ENCODE measurements around the gene KCNQ5.

KCNQ5 gene

DNA sequence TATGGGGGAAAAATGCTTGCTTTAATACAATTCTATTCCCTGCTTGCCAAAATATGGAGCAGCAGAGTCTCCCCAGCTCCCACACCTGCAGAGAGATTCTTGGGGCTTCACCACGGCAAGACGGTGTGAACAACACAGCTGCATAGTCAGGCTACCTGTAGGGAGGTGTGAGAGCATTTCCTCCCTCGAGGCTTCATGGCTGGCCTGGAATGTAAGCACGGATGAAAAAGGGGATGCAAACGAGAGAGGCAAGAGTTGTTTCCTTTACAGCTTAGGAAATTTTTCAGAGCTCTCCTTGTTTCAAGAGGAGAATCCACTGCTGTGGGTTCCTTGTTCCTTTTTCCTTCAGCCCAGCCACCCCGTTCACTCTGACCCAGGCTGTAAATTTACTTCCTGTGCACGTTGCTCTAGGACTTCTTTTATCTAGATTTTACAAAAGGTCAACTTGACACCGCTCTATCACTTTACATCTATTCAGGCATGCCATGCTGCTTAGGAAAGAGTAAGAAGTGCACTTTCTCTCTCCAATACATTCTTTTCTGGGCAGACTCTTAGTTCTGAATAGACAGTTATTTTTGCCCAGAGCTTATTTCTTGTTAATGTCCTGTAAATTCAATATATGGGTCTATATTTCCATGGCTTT lies 406.4 kb downstream of the KCNQ5 start:
- DNase-seq, result no peak

GRCh38 chr6:73028893-73029450 lies 407.1 kb downstream of the KCNQ5 start:
- DNase-seq, result no peak

- no peak for DNase-seq
Measured at GRCh38 chr6:73030257-73030656, 408.4 kb downstream of the KCNQ5 start.

DNA sequence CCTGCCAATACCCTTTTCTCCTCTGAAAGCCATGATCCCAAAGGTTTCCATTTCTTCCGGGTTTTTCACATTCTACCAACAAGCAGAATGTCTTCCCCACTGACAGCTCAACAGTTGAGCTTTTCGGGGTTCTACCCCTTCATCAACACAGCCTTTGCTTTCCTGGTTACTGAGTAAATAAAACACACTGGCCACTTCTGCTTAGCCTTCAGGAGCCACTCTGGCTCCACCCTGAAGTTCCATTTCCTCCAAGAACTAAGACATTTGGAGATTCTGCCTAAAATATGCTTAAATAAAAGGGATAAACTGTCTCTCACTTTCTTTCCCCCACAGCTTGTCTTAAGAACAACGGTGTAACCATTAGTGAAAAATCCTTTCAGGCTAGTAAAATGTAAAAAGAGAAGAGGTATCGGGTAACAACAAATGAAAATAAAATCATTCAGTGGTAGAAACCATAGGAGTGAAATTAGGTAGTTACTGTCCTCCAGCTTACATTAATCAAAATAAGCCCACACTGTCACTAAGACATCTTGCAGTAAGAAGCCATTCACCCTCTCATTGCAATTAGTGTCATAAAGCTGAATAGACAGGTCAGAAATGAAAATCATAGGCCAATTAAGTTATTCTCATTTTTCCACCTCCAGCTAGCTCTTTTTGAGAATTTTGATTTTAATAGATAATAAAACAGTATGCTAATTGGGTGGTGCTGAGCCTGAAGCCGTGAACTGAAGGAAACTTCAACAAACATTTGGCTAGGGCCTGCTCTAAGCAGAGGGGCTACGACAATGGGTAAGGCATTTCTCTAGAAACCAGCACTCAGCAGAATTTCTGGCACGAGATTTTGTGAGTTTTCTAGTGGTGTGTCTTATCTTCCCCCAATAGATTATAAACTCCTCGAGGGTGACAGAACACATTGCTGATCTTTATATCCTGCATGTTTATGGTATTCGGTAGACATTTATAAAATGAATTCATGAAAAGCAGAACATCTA lies 409.2 kb downstream of the KCNQ5 start:
- no peak for DNase-seq

- no peak for DNase-seq
Measured at GRCh38 chr6:73032586-73032985, 410.7 kb downstream of the KCNQ5 start.

DNA sequence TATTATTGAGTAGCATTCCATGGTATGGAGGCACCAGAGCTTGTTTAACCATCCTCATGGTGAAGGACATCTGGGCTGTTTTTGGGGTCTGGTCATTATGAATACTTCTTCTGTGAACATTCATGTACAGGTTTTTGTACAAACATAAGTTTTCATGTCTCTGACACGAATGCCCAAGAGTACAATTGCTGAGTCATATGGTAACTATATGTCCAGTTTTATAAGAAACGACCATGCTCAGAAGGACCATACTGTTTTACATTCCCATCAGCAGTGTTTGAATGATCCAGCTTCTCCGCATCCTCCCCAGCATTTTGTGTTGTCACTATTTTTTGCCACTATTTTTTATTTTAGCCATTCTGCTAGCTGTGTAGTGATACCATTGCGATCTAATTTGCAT lies 414.8 kb downstream of the KCNQ5 start:
- no peak for DNase-seq

- no peak for DNase-seq
Measured at GRCh38 chr6:73041051-73041450, 419.2 kb downstream of the KCNQ5 start.

DNA sequence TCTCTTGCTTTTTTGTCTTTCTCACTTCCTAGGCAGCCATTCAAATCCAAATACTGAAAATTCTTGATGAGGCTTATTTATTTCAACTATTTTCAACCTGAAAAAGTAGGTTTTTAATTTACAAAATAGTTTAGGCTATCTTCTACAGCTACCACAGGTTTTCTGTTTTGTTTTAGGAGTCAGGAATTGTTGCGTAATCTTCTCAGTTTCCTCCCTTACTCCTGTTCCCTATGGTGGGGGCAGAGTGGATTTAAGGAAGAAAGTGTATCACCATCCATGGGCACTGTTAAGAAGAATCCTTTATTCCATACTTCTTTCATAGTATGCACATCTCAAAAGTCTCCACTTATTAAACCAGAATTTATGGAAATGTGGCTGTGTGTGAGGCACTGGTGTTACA lies 421.0 kb downstream of the KCNQ5 start:
- no peak for DNase-seq

DNA sequence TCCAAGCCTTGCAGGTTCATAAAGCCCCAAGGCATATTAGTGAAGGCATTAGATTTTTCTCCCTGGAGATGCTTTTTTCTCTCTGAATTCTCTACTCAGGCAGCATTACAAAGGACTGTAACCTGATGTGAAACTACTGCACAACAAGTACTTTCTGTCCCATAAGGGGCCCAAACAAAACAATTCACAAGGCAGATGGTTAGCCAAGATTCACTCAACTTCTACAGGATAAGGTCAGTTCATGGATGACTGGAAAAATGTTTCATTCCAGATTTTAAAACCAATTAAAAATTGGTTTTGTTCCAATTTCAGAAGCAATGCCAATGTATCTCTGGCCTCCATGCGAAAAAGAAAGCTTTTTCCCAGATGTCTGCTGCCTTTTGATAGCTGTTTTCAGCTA lies 421.6 kb downstream of the KCNQ5 start:
- no peak for DNase-seq

- DNase-seq, result no peak
Measured at GRCh38 chr6:73045609-73046008, 423.7 kb downstream of the KCNQ5 start.

- DNase-seq, result no peak
Measured at GRCh38 chr6:73047801-73048200, 425.9 kb downstream of the KCNQ5 start.

GRCh38 chr6:73049971-73050594 lies 428.2 kb downstream of the KCNQ5 start:
- DNase-seq, result no peak

- DNase-seq, result no peak
Measured at GRCh38 chr6:73050706-73051105, 428.8 kb downstream of the KCNQ5 start.

DNA sequence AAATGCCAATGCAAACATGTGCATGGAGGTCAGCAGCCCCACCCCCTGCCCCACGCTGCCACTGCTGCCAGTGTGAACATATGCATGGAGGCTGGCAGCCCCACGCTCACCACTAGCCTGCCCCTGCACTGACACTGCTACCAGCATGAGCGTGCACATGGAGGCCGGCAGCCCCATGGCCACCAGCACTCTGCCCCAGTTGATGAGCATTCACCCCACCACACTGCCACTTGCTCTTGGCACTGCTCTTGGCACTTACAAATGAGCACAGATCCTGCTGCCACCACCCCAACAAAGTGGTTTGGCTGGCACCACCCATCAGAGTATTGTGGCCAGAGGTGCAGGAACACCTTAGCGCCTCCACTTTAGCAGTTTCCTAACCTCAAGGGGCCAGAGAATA lies 429.3 kb downstream of the KCNQ5 start:
- DNase-seq, result no peak

DNA sequence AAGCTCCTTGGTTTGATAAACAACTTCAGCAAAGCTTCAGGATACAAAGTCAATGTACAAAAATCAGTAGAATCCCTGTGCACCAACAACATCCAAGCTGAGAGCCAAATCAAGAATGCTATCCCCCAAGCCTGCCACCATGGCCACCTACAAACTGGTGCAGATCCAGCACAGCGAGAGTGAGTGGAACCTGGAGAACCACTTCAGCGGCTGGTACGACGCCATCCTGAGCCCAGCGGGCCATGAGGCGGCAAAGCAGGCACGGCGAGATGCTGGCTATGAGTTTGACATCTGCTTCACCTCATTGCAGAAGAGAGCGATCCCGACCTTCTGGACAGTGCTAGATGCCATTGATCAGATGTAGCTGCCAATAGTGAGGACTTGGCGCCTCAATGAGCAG lies 433.1 kb downstream of the KCNQ5 start:
- no peak for DNase-seq

GRCh38 chr6:73058736-73059135 lies 436.9 kb downstream of the KCNQ5 start:
- DNase-seq, result no peak

DNA sequence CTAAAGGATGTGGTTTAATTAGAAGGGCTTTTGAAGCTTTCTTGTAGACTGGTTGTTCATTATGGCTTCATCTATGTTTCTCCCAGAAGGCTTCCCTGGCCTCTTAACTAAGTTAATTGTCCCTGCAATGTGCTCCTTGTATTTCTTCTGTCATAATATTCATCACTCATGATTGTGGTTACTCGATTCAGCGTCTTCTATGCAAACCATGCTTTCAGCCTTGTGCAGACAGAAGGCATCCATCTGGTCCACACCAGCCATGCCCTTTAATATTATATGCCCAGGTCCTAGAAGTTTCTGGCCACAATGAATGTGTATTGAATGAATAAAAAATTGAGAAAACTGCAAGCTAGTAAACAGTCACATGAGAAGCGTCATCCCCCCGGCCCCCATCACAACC lies 440.3 kb downstream of the KCNQ5 start:
- no peak for DNase-seq

- no peak for DNase-seq
Measured at GRCh38 chr6:73062837-73063236, 441.0 kb downstream of the KCNQ5 start.

DNA sequence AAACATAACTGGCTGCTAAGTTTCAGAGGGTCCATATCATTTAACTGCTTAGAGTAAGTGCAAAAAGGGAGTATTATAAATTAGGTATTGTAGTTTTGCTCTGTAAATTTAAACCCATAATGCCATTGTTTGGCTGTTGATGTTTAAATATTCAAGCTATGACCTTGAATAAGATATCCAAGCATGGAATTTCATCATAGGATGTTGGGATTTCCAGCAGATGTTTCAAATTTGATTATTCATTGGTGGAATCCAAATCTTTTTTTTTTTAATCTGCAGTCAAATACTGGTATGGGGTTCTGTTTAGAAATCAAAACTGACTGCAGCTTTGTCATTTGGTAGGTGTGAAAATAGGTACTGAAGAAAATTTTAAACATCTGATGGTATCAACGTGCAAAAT lies 442.4 kb downstream of the KCNQ5 start:
- DNase-seq, result no peak

- DNase-seq, result no peak
Measured at GRCh38 chr6:73073238-73073637, 451.4 kb downstream of the KCNQ5 start.

DNA sequence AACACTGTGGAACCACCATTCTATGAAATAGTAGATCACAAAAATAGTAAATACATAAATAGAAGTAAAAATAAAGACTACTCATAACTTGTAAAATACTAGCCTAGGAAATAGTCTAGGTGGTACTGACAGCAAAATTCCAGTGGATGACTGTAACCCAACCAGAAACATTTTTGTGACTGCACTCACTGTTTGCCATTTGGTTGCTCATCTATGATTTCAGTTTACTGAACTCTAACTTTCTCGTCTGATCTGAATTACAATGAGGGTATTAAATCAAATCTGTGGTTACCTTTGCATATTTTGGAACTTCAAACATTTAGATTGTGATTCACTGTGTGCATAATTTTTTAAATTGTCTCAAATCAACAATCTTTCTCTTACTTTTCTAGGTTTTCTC lies 452.3 kb downstream of the KCNQ5 start:
- no peak for DNase-seq

DNA sequence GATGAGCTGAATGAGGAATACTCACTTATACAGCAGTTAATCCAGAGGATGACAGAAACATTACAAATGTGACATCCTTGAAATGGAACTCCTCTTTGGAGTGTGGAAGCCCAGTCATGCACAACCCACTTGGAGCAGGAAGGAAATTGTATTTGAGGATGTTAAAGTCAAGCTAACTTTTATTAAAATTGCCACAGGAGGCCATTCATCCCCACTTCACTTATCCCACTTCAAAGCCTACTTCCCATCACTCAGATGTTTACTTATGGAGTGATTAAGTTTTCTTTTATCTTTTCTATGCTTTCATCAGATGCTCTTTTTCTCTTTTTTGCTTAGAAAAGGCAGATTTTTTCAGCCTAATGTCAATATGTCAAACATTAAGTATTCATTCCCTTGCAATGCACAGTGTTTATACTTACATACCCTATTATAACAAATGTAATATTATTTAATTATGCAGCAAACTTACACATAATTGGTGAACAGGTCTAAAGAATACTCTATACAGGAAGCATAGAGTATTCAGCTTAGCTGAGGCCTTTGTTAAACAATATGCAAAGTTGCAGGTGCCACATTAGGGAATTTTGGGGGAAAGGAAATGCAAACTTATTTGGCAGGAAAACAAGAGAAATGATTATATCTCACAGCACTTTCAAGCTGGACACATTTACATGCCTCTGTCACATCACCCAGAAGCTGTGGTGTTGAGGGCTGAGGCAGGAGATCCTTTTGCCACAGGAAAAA lies 454.5 kb downstream of the KCNQ5 start:
- no peak for DNase-seq

DNA sequence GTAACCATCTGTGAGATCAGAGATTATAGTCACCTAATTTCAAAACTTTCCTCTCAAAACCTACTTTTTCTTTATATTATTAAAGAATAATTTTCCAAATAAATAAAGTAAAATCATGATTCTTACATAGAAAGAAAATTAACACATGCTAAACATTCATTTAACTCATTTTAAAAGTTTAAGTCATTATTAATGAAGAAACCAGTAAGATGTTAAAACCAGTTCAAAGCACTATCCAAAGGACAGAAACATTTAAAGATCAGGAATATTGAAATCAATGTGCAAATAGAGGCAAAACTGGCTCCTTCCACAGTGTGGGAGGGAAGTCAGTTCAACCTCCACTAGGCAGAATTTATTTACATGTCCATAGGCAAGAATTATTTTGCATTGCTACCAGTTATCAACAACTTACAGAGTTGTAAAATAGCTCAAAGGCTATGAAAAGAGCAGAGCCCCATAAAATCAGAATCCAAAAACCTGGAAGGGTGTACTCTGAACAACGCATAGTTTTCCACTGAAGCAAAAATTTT lies 456.5 kb downstream of the KCNQ5 start:
- DNase-seq, result no peak

Measured in stimulated activated CD4-positive, alpha-beta T cell treated with anti-CD3 and anti-CD28 coated beads, Interleukin-2, amount 100 ng/mL, for 48 hours (primary cell).